SK-N-SH treated with all-trans-retinoic acid at 6 μM for 48 hours (cell line): Measurements from ENCODE around the gene RMC1.

Experiments
- ARNTL ChIP-seq: fragments of 450-650 bp; formaldehyde crosslinking; IDR thresholded peaks from 2 replicates; pipeline ENCODE4 v1.5.0; 2020; ENCODE audit warnings: low read depth, mild to moderate bottlenecking, moderate library complexity, borderline replicate concordance
- CREB5 ChIP-seq: fragments of 250-450 bp; sonication (Bioruptor Pico); IDR thresholded peaks from 2 replicates; pipeline ENCODE4 v1.5.1; 2020; ENCODE audit warnings: low read depth, mild to moderate bottlenecking, moderate library complexity
- CSDC2 ChIP-seq: fragments of 250-450 bp; sonication (Bioruptor Pico); IDR thresholded peaks from 2 replicates; pipeline ENCODE4 v1.5.0; 2020; ENCODE audit warnings: mild to moderate bottlenecking, moderate library complexity
- CSRNP3 ChIP-seq: fragments of 250-450 bp; sonication (Bioruptor Pico); IDR thresholded peaks from 2 replicates; pipeline ENCODE4 v1.5.1; 2021; ENCODE audit warnings: mild to moderate bottlenecking, moderate library complexity
- ESRRG ChIP-seq: fragments of 250-450 bp; sonication (Bioruptor Pico); IDR thresholded peaks from 2 replicates; pipeline ENCODE4 v1.6.1; 2021; ENCODE audit warnings: mild to moderate bottlenecking
- ISL1 ChIP-seq: fragments of 250-450 bp; sonication (Bioruptor Pico); IDR thresholded peaks from 2 replicates; pipeline ENCODE4 v2.1.2; 2022; ENCODE audit warnings: mild to moderate bottlenecking, moderate library complexity
- PATZ1 ChIP-seq: fragments of 250-450 bp; sonication (Bioruptor Pico); IDR thresholded peaks from 2 replicates; pipeline ENCODE4 v1.8.0; 2020; ENCODE audit warnings: mild to moderate bottlenecking, moderate library complexity, borderline replicate concordance
- TOX ChIP-seq: fragments of 250-450 bp; sonication (Bioruptor Pico); IDR thresholded peaks from 2 replicates; pipeline ENCODE4 v1.8.0; 2021; ENCODE audit warnings: mild to moderate bottlenecking, moderate library complexity, borderline replicate concordance
- ZC3H10 ChIP-seq: fragments of 250-450 bp; sonication (Bioruptor Pico); IDR thresholded peaks from 2 replicates; pipeline ENCODE4 v1.5.1; 2021; ENCODE audit warnings: mild to moderate bottlenecking, moderate library complexity
- ZFP3 ChIP-seq: fragments of 250-450 bp; sonication (Bioruptor Pico); IDR thresholded peaks from 2 replicates; pipeline ENCODE4 v1.5.0; 2020; ENCODE audit warnings: mild to moderate bottlenecking, moderate library complexity

- TF ChIP-seq CSDC2, result no peak
- TF ChIP-seq ARNTL (CRISPR knock-in tag), result no peak
- TF ChIP-seq ESRRG, result no peak
- no peak for TF ChIP-seq PATZ1
- TF ChIP-seq CSRNP3 (CRISPR knock-in tag), result no peak
- TF ChIP-seq ZC3H10 (CRISPR knock-in tag), result no peak
- TF ChIP-seq ZFP3 (CRISPR knock-in tag), result no peak
- no peak for TF ChIP-seq ISL1
- TF ChIP-seq CREB5, result no peak
- no peak for TF ChIP-seq TOX (CRISPR knock-in tag)
Observed at GRCh38 chr18:23512641-23513040, 9.3 kb downstream of the RMC1 start.
